HTERT RPE-1 (cell line): ENCODE measurements around the gene FBXO34.

Source experiments
- in situ Hi-C: fragments of 300-500 bp; cut with MboI; formaldehyde crosslinking; loops from 4 replicates; pipeline ENCODE4 v1.14.3; 2020; ENCODE audit warnings: low sequenced_read_pairs

The FBXO34 gene

DNA sequence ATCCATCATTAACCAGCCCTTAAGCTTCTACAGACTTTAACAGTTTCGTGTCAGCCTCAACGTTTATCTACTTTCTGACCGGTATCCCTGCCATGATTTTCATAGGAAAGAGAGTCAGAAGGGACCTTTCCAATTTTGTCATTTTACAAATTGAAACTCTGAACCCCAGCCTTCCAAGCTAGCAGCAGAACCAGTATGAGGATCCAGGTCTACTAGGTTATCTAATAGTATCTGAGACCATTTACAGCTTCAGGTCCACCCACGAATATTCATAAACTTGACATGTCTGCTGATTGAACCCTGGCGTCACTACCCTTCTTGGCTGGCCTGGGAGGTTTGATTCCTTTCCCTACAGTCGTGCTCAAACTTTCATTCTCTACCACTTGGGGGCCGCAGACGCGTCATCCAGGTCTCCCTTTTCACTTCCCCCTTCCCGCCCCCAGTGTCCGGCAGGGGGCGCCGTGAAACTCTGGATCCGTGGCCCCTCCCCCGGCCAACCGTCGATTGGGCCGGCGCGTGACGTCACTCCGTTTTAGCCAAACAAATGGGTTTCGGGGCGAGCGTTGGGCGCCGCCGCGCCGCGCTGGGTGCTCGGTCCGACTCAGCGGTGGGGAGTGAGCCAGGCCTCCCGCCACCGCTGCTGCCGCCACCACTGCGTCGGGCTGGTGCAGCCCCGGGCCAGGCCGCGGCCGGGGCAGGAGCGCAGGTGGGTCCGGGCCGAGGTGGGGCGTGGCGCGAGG, at the start of gene FBXO34:
TSS of gene FBXO34 (plus strand) at position 590 of the 740 bp plus-strand sequence. CDS start 78,970 bp downstream, outside the sequence.
- in situ Hi-C loops = no loop called here

GRCh38 chr14:55221968-55222367, 49.3 kb upstream of the FBXO34 start:
- in situ Hi-C loops = no loop called here

GRCh38 chr14:55223364-55223763, 47.9 kb upstream of the FBXO34 start:
- in situ Hi-C loops = no loop called here

DNA sequence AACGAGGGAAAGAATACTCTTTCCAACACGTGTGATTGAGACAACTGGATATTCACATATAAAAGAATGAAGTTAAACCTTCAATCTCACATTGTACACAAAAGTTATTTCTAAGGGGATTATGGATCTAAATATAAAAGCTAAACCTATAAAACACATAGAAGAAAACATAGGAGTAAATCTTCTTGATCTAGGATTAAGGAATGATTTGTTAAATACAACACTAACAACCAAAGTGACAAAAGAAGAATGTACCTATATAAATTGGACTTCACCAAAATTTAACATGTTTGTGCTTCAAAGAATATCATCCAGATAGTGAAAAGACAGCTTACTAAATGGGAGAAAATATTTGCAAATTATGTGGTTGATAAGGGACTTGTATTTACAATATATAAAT, 43.0 kb upstream of the FBXO34 start:
- in situ Hi-C loops = no loop called here

DNA sequence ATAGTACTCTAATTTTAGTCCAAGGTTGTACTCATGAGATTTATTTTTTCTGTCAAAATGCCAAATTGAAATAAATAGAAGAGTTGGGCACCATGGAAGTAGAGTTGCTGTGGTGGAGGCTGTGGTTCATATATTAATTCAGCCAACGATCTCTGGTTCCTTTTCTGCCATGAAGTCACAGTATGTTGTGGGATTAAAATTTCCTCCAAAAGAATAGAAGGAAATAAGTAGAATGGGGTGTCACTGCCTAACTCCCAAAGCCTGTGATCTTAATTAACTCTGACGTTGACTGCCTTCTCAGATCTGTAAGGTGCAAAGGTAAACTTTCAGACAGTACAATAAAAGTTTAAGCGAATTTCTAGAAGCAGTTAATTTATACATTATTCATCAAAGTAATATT, 37.6 kb upstream of the FBXO34 start:
- in situ Hi-C loops = no loop called here

DNA sequence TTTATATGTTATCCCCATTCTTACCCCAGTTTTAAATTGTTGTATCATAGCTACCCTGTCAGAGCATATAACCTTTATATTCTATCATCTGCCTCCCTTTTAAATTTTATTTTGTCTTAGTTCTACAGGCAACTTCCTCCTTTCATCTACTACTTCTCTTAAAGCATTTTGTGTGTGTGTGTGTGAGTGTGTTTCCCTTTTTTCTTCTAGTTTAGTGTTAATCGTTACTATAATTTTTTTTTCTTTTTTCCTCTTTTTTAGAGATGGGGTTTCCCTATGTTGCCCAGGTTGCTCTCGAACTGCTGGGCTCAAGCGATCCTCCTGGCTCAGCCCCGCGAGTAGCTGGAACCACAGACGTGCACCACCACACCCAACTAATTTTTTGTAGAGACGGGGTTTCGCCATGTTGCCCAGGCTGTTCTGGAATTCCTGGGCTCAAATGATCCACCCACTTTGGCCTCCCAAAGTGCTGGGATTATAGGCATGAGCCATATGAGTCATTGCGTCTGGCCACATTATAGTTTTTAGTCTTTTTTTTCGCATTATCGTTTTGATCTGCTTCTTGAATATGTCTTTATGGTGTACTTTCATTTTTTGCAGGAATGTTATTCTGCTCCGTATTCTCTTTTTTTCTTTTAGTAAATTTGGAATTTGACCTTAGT, 33.1 kb upstream of the FBXO34 start:
- in situ Hi-C loops = no loop called here

- in situ Hi-C loops = no loop called here
Observed at GRCh38 chr14:55239320-55239719, 31.9 kb upstream of the FBXO34 start.

GRCh38 chr14:55240526-55241178, 30.6 kb upstream of the FBXO34 start:
- in situ Hi-C loops = no loop called here

DNA sequence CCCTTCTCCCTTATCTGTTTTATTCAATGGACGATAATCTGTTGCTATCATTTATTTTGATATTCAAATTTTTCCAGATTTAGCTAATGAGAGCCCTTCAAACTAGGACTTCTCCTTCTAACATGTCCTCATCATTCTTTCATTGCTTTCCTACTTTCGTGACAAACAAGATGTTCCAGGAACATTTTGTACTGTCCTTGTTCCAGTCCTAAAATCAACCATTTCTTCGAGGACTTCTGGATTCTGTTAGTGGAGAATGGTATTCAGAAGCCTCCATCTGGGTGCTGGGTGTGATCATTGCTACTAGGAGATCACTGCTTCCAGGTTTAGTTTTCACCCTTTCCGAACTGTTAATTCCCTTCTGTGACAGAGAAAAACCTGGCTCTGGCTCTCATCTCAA, 29.5 kb upstream of the FBXO34 start:
- in situ Hi-C loops = no loop called here

DNA sequence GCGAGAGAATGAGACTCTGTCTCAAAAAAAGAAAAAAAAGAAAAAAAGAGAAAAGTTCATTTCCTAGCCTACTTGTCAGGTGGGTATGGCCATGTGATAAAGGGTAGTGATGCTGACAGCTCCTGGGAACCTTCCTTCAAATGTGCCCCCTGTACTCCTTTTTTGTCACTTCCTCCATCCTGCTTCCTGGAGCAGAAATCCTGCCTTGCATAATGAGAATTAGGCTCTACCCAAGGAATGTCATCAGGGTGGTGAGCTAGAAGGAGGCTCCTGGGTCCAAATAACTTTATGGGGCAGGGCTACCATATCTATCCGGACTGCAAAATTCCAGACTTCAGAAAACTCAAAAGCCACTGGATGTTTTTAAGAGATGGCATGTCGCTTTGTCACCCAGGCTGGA, 27.8 kb upstream of the FBXO34 start:
- in situ Hi-C loops = no loop called here

- in situ Hi-C loops = no loop called here
Observed at GRCh38 chr14:55243813-55244212, 27.4 kb upstream of the FBXO34 start.

- in situ Hi-C loops = no loop called here
Observed at GRCh38 chr14:55245657-55246268, 25.5 kb upstream of the FBXO34 start.

DNA sequence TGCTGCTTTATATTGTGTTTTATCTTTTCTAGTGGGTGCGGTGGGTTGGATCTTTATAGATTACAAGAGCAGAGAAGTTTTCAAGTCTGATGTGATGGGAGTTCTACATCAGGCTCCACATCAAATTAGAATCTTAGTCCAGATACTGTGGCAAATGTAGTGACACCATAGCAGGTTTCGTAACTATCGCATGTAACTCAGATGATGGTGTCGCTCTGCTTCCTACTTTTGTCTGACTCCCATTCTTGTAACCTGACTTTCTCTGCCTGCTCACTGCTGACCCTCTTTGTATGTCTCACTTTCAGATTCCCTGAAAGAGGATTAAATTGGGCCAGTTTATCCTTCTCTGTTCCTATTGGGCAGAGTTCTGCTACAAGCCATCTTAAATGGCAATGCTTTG, 22.8 kb upstream of the FBXO34 start:
- in situ Hi-C loops = no loop called here

GRCh38 chr14:55249423-55249822, 21.8 kb upstream of the FBXO34 start:
- in situ Hi-C loops = no loop called here

DNA sequence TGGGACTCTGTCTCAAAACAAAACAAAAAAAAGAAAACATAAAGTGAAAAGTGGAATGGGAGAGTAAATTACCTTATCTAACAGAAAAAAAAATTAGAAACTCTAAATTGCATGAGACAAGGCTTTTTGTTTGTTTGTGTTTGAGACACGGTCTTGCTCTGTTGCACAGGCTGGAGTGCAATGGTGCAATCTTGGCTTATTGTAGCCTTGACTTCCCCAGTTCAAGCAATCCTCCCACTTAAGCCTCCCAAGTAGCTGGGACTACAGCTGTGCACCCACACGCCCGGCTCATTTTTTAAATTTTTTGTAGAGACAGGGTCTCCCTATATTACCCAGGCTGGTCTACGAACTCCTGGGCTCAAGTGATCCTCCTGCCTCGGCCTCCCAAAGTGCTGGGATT, 17.9 kb upstream of the FBXO34 start:
- in situ Hi-C loops = no loop called here

DNA sequence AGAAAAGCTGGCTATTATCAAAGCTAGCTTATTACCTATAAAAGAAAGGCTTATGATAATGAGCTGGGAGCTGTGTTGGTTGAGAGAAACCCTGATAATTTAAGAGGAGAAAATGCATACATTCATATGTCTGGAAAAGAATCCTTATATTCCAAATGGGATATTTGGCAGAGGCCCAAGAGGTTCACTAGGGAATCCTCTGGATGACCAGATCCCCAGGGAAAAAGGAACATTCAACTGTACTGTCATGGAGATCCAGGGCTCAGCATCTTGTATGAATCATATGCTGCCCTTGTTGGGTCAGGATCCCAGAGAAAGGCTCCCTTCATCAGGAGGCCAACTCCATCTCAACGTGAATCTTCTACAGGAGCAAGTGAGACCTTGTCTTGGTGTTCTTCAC, 16.6 kb upstream of the FBXO34 start:
- in situ Hi-C loops = no loop called here

- in situ Hi-C loops = no loop called here
Observed at GRCh38 chr14:55255979-55256378, 15.2 kb upstream of the FBXO34 start.

- in situ Hi-C loops = no loop called here
Observed at GRCh38 chr14:55256586-55256985, 14.6 kb upstream of the FBXO34 start.

DNA sequence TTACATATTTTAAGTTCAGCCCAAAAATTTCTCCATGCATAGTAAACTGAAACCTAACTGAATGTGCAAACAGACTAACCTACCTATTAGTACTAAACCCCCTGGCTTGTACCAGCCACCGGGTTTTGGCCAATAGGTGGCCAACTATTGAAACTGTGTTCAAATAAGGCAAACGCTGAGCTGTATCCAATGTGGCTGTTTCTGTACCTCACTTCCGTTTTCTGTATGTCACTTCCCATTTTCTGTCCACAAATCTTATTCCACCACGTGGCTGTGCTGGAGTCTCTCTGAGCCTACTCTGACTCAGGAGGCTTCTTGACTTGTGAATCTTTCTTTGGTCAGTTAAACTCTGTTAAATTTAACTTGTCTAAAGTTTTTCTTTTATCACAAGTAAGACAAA, 6.0 kb upstream of the FBXO34 start:
- in situ Hi-C loops = no loop called here

DNA sequence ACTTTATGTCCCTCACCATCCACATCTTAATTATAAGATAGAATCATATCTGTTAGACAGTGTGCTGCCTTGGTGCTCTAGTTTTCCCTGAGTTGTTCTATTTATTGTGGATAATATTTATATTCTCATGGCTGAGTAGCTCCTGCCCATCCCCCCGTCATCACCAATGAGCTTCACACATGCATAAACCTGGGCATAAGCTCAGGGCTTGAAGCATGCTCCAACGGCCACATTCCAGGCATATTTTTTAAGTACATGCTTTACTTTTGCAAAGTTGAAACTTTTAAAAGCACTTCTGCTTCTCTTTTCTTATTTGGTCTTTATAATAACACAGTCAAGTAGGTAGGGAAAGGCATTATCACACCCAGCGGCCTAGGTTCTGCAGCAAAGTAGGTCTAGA, 3.4 kb upstream of the FBXO34 start:
- in situ Hi-C loops = no loop called here

- in situ Hi-C loops = no loop called here
Observed at GRCh38 chr14:55271572-55272298, 514 bp downstream of the FBXO34 start.
